Fibroblast of upper back skin (primary cell): Measurements from ENCODE around the gene DUSP15.
"Not testable (repeated sequence)": the region's sequence is repeated elsewhere in the genome, so short reads cannot be mapped to it uniquely, and the experiment has no call there.

Experiments
- DNase-seq: peaks from one replicate; pipeline ENCODE4 v3.0.0-alpha.2; 2013

Gene DUSP15

DNA sequence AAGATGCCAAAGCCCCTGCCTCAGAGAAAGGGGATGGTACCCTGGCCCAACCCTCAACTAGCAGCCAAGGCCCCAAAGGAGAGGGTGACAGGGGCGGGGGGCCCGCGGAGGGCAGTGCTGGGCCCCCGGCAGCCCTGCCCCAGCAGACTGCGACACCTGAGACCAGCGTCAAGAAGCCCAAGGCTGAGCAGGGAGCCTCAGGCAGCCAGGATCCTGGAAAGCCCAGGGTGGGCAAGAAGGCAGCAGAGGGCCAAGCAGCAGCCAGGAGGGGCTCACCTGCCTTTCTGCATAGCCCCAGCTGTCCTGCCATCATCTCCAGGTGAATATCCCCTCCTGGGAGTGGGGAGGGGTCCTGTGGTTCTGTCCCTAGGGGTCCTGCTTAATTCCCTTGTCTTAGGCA, 50.1 kb downstream of the DUSP15 start:
- no peak for DNase-seq

DNA sequence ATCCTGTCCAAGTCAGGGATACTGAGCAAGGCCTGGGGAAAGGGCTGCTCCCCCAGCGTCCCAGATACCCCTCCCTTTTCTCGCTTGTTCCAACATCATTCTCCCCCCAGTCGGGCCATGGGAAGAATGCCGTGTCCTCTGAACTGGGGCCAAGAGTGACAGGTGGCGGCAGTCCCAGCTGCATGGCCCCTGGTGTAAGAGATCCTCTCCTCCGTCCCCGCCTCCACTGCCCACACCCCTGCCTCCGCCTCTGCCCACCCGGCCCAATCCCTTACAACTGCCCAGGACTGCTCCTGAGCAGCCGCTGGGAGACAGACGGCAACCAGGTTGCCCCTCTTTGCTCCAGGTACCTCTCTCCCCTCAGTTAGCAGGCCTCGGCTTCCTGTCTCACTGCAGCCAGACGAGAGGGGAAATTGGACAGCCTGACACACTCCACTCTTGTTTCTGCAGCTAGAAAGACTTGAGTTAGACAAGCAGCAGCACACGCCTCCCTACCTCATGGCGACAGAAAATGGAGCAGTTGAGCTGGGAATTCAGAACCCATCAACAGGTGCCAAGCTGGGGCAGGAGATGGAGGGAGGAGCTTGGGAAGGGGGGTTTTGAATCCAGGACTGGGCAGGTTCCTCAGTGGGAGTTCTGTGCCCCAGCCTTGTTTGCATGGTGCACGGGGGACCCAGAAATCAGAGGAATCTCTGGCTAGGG, 51.1 kb downstream of the DUSP15 start, which contains the start of gene MYLK2:
TSS of gene MYLK2 (plus strand) at position 274 of the 702 bp plus-strand sequence. CDS start at position 499, 225 bp downstream.
- DNase-seq, result no peak

GRCh38 chr20:31818376-31818908, 51.9 kb downstream of the DUSP15 start:
- no peak for DNase-seq

DNA sequence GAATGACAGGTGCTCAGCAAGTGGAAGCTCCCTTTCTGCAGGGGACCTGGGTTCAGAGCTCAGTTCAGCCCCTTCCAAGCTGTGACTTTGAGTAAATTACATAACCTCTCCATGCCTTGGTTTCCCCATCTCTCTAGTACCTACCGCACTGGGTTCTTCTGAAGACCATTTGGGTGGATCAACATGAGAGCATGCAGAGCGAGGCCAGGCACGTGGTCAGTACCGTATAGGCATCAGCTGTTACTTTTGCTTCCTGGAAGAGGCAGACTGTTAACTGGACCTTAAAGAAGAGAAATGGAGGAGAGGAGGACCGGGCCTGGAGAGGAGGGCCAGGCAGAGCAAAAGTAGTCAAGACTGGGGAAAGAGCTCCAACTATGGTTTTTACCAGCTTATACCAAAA, 52.9 kb downstream of the DUSP15 start:
- no peak for DNase-seq

- no peak for DNase-seq
These were observed 54.1 kb downstream of the DUSP15 start for GRCh38 chr20:31816221-31816620.

DNA sequence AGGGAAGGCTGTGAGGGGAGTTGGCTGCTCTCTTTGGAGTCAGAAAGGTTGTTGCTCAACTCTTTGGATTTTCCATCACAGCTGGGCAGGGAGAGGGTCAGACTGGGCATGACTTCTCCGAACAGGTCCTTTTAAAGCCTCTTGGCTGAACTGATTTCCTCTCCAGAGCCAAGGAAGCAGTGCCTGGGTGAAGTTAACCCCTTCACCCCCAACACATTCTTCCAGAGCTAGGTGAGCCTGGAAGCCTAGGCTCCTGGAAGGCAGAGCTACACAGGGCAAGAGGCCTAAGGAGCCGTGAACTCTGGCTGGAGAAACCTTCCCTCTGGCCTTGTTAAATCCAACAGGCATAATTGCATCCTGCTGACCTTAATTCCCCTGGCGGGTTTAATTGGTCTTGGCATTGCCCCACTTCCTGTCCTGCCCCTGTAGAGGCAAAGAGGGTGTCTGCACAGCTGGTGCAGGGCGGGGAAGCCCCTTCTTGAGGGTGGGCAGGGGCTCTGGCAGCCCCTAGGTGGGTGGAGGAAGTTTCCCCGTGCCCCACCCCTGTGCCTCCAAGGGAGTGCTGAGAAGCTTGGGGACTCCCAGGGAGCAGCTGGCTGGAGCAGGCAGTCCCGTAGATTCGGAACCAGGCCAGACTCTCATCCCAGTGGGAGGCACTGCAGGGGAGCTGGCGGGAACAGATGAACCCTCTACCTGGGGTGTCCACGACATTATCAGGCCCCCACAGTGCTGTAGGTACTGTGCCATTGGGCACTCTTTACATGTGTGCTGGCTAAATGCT, 54.7 kb downstream of the DUSP15 start:
- DNase-seq, result no peak

GRCh38 chr20:31814142-31814541, 56.2 kb downstream of the DUSP15 start:
- not testable (repeated sequence) for DNase-seq

DNA sequence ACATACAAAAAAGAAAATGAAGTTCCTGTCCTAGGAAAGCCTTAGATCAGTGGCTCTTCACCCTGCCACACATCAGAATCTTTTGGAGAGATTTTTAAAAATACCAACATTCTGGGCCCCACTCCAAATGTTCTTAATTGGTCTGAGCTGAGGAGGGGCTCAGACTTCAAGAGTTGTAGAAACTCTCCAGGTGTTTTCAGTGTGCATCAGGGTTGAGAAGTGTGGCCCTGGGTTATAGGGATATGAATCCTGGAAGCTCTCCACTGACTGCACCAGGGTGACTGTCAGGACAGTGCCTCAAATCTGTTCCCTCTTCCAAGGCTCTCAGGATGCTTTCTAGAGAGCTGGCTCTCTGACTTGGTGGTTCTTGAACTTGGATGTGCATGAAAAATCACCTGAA, 56.7 kb downstream of the DUSP15 start:
- no peak for DNase-seq

GRCh38 chr20:31811796-31812728, 58.3 kb downstream of the DUSP15 start:
- peak; percentile 61 for DNase-seq

- no peak for DNase-seq
These were observed 59.1 kb downstream of the DUSP15 start for GRCh38 chr20:31811198-31811597.
